ENCODE data around the gene GJC1.

DNA sequence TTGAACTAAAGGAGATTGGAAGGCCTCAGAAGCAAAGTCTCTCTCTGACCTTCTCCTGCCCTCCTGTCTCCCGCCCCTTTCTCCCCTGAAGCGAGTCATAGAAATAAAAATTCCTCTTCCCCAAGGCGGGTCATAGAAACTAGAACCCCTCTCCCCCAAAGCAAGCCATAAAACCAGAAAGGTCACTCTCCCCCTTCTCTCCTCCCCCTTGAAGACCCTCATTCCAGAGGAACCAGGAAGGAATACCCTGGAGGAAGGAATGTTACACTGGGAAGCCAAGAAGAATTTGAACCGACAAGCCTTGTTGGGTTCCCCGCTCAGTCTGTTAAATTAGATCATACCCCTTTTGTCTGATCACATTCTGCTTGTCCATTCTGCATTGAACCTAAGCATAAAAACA lies 2.7 kb upstream of the GJC1 start:
- TF ChIP-seq CTCF (conservative IDR thresholded peaks at IDR 0.05; ENCODE audit: low read depth, low read length) (no peak), EZH2 (IDR thresholded peaks at IDR 0.05; ENCODE audit: borderline replicate concordance, low read depth, low read length, poor library complexity, severe bottlenecking) (no peak)
